Spleen (tissue), 11 donors: ENCODE results near the gene ANKRD10. TPM values are rescaled to one million over a fixed set of nuclear protein-coding genes. Genes with fewer than 3 reads are reported as not detected.

Experiments
- DNase-seq: peaks from one replicate; pipeline ENCODE4 v3.0.0-alpha.2; 2020
- H3K27ac ChIP-seq, 8 donors: fragments of 200-600 bp; sonication (generic) in 7 of 8; 1 replicate in 4 of 8; 2 replicates in 4 of 8; pipeline versions ENCODE4 v1.5.0 to v1.8.0; 2016 to 2021; ENCODE audit warnings: inconsistent platforms in 4 of 8, mild to moderate bottlenecking in 4 of 8, moderate library complexity in 1 of 8
- H3K27me3 ChIP-seq, 7 donors: fragments of 200-600 bp; sonication (generic) in 6 of 7; replicated peaks in 1 of 7; 1 replicate in 4 of 7; 2 replicates in 3 of 7; pipeline versions ENCODE4 v1.5.0 to v1.8.0; 2016 to 2021; ENCODE audit warnings: inconsistent platforms in 3 of 7, mild to moderate bottlenecking in 1 of 7
- H3K36me3 ChIP-seq, 6 donors: fragments of 200-600 bp; sonication (generic) in 5 of 6; 1 replicate in 4 of 6; 2 replicates in 2 of 6; pipeline versions ENCODE4 v1.5.0 to v1.8.0; 2016 to 2021; ENCODE audit warnings: inconsistent platforms in 2 of 6
- H3K4me1 ChIP-seq, 6 donors: fragments of 200-600 bp; sonication (generic) in 5 of 6; 1 replicate in 3 of 6; 2 replicates in 3 of 6; pipeline versions ENCODE4 v1.5.0 to v1.8.0; 2016 to 2021; ENCODE audit warnings: inconsistent platforms in 3 of 6
- H3K4me3 ChIP-seq, 8 donors: fragments of 200-600 bp; sonication (generic) in 7 of 8; 1 replicate in 4 of 8; 2 replicates in 4 of 8; pipeline versions ENCODE4 v1.5.0 to v1.8.0; 2016 to 2021; ENCODE audit warnings: inconsistent platforms in 4 of 8, mild to moderate bottlenecking in 4 of 8, moderate library complexity in 2 of 8
- H3K9me3 ChIP-seq, 8 donors: fragments of 200-600 bp; sonication (generic) in 7 of 8; 1 replicate in 4 of 8; 2 replicates in 4 of 8; pipeline versions ENCODE4 v1.5.0 to v1.8.0; 2016 to 2021; ENCODE audit warnings: inconsistent platforms in 4 of 8
- CTCF ChIP-seq, 11 experiments: fragments of 200-600 bp in 7 of 11; fragments of 450-650 bp in 4 of 11; sonication (generic) in 4 of 11; IDR thresholded peaks in 8 of 11; conservative IDR thresholded peaks in 3 of 11; 1 replicate in 7 of 11; 2 replicates in 4 of 11; pipeline versions ENCODE4 v1.4.0 to v1.8.0; 2016 to 2021; ENCODE audit warnings: antibody characterized with exemption in 11 of 11, inconsistent platforms in 4 of 11, mild to moderate bottlenecking in 1 of 11
- POLR2A ChIP-seq, 3 donors: fragments of 450-650 bp; IDR thresholded peaks; one replicate each; pipeline ENCODE4 v1.5.1; 2017; ENCODE audit warnings: antibody characterized with exemption in 3 of 3, mild to moderate bottlenecking in 1 of 3
- POLR2AphosphoS5 ChIP-seq, 3 donors: sonication (generic); formaldehyde crosslinking; IDR thresholded peaks; one replicate each; pipeline ENCODE4 v1.5.1; 2017; ENCODE audit warnings: antibody characterized with exemption in 3 of 3
- WGBS, 5 donors: extraction: QIAGEN DNeasy Blood & Tissue Kit in 3 of 5; methylation state at CpG; one replicate each; pipeline versions ENCODE4 v1.1.5 to v1.1.7; 2013 to 2018; 5-methylcytosine and 5-hydroxymethylcytosine counted together
- intact Hi-C: fragments of 100-400 bp; cut with DNase I; formaldehyde crosslinking; loops from one replicate; pipeline ENCODE4 v1.15.0; 2023; ENCODE audit warnings: low total_unique reads
- polyA plus RNA-seq, 3 donors: library from polyadenylated mRNA; stranded (reverse); fragments of 200-250 nt; gene quantifications; one replicate each; pipeline ENCODE4 v1.2.1, GENCODE V29; 2013
- small RNA-seq, 4 donors: library from RNA; depleted of rRNA; stranded (forward); fragments of <200 nt; gene quantifications; one replicate each; pipeline ENCODE3, GENCODE V24; 2016
- total RNA-seq, 7 donors: library from RNA; depleted of rRNA in 3 of 7; stranded (reverse); fragments of >200 nt in 3 of 7; fragmentation: NEBNext Ultra II Directional in 4 of 7; extraction: Animal tissue kit (Norgen Biotek cat#: 25700) in 4 of 7; gene quantifications; one replicate each; pipeline versions ENCODE4 v1.1.0 to v1.2.1, GENCODE V29; 2016 to 2021
- donor health status: healthy with polysubstance abuse.
- donor health status: DM: no; HTN: no; CAD: no; lungs with moderate emphysema.
- donor health status: DM: no; HTN: no; CAD: no.
- donor health status: Bipolar disorder and iron deficiency.
- donor health status: healthy.
- donor health status: DM: no; HTN: no; CAD: no.
- donor health status: DM: yes; HTN: yes; CAD: no.

The ANKRD10 gene
- total and polyA plus RNA-seq, 10 donors = 122 to 253 (median 183) TPM

- H3K27me3 ChIP-seq = peaks cover 0 to 20% (median 0%) of the 10 kb centered on the region in 7 donors
- peaks cover 0 to 10% (median 0%) of the 10 kb centered on the region in 6 donors for H3K4me1 ChIP-seq
- DNase-seq = no peak
- no peak overlapping the region for H3K27ac ChIP-seq
- intact Hi-C loops = no loop called here
- WGBS, 5 donors = 89 to 99% (median 95%) methylated on average over 8 of the region's 8 CpGs
- H3K36me3 ChIP-seq = no peaks in the 10 kb centered on the region
- H3K4me3 ChIP-seq = no peak overlapping the region
- H3K9me3 ChIP-seq = no peaks in the 10 kb centered on the region
- TF ChIP-seq POLR2A (IDR thresholded peaks at IDR 0.05) (no peak), CTCF (IDR thresholded peaks at IDR 0.05 in 8 of 11, conservative IDR thresholded peaks at IDR 0.05 in 3 of 11) (no peak), POLR2AphosphoS5 (IDR thresholded peaks at IDR 0.05) (no peak)
These were observed 85.4 kb downstream of the ANKRD10 start for GRCh38 chr13:110829486-110829885.

GRCh38 chr13:110828705-110829104 is 86.2 kb downstream of the ANKRD10 start:
- Histone ChIP-seq H3K9me3 (no peaks in the 10 kb centered on the region), H3K4me3 (no peak overlapping the region), H3K36me3 (no peaks in the 10 kb centered on the region), H3K27me3 (peaks cover 0 to 20% (median 0%) of the 10 kb centered on the region in 7 donors), H3K4me1 (peaks cover 0 to 10% (median 0%) of the 10 kb centered on the region in 6 donors), H3K27ac (no peak overlapping the region)
- WGBS, 5 donors = 88 to 97% (median 92%) methylated on average over 9 of the region's 9 CpGs
- intact Hi-C loops = no loop called here
- TF ChIP-seq POLR2A (IDR thresholded peaks at IDR 0.05) (no peak), CTCF (IDR thresholded peaks at IDR 0.05 in 8 of 11, conservative IDR thresholded peaks at IDR 0.05 in 3 of 11) (no peak), POLR2AphosphoS5 (IDR thresholded peaks at IDR 0.05) (no peak)
- no peak for DNase-seq

Small RNA genes within 50 kb of the gene (small RNA-seq; reads per million reads assigned to genes)
- 0 reads per million in 4 donors for gene AL442128.1

Other genes with a start within 250 kb of the ANKRD10 start
- 100 to 1,000 TPM in 1 of 7 donors, 10 to 100 TPM in 6; 63.9 to 113 (median 77.9) TPM for gene CARS2, start 209.0 kb downstream of the ANKRD10 start, total RNA-seq
- gene CARS2, start 209.0 kb downstream of the ANKRD10 start, polyA plus RNA-seq = 100 to 1,000 TPM in 2 of 3 donors, 10 to 100 TPM in 1; 69.5 to 109 (median 105) TPM
- gene ING1, start 201.4 kb downstream of the ANKRD10 start, total RNA-seq = 10 to 100 TPM; 15.1 to 32.4 (median 22.9) TPM
- 10 to 100 TPM; 10.5 to 16.0 (median 12.0) TPM for gene ING1, start 201.4 kb downstream of the ANKRD10 start, polyA plus RNA-seq
- gene ARHGEF7, start 200.2 kb upstream of the ANKRD10 start, total RNA-seq = 100 to 1,000 TPM; 102 to 192 (median 145) TPM
- gene ARHGEF7, start 200.2 kb upstream of the ANKRD10 start, polyA plus RNA-seq = 10 to 100 TPM; 18.0 to 39.1 (median 32.1) TPM